GM19328 (cell line): Measurements from ENCODE around the gene GSTO1.

Experiments used
- ATAC-seq: cut with Tn5 transposase; IDR thresholded peaks from one replicate; pipeline ENCODE4 v1.9.1; 2021; ENCODE audit warnings: mild to moderate bottlenecking, moderate library complexity; ENCODE audit not compliant: unreplicated experiment

The GSTO1 gene

DNA sequence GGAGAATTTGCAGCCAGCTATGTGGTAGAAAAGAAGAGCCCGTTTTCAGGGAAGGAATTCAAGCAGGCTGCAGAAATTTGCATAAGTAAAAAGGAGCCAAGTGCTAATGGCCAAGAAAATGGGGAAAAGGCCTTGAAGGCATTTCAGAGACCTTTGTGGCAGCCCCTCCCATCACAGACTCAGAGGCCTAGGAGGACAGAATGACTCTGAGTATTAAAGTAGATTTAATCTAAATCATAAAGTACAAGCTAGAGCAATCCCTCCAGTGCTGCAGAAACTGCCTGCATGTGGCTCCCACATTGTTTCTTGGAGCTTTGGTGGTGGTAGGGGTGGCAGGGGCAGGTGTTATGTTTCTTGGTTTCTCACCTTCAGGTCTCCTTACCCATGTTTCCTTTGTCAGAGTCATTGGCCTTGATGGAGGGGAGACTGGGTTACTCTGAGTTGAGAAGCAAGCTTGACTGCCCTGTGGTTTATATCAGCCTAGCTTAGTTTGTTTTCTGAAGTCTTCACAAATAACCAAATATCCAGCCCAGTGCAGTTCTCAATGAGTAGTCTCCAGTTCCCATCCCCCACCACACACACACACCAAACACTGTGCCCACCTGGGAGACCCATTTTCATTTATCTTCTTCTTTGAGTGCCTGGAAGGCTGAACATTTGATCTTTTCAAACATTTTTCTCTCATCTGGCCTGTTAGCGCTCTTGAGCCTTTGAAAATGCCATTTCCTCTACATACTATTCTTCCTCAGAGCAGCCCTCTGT is 49.1 kb downstream of the GSTO1 start:
- no peak for ATAC-seq

DNA sequence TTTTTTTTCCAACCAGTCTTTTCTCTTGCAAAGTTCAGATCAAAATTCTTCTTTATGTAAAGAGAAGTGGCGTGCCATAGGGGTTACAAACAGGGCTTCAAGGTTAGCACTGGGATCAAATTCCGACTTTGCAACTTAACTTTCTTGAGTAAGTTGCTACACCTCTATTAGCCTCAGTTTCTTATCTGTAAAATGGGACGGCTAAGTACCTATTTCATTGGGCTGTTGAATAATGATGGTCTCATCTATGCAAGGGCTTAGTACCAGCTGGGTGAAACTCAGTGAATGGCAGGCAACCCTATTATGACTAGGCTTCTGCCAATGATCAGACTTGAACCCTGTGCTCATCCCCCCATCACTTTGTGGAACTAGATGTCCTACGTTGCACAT is 49.7 kb downstream of the GSTO1 start:
- no peak for ATAC-seq

DNA sequence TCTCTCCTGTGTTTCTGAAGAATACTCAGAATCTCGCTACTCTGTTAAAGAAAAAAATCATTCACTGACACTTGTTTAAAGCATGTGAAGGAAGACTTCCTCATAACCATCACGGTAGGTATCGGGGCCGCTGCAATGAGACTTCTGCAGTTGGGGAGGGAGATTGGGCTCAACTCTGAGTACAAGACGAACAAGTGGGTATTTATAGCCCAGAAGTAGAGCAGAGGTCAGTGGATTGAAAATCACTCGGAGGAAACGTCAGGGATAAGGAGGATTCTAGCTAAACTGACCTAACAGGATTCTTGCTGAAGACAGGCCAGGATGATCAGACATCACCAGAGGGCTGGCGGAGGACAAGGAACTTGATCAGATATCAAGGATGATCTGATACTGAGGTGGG is 50.2 kb downstream of the GSTO1 start:
- ATAC-seq: no peak

DNA sequence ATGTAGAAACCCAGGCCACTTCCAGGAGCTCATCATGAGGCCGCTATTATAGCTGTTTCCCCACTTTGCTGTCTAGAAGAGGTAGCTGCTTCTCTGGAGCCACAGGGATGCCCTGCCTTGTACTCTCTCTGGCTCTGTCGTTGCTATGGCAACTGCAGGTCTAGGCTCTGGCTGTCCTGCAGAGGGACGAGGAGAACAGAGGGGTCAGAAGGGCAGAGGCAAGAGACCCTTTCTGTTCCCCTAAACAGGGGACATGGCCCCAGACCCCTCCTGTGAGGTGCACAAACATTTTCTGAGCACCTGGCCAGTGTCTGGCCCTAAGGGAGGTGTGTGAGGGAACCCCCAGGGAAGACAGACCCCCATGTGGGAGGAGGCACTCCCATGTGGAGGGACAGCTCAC is 52.2 kb downstream of the GSTO1 start:
- ATAC-seq: no peak

DNA sequence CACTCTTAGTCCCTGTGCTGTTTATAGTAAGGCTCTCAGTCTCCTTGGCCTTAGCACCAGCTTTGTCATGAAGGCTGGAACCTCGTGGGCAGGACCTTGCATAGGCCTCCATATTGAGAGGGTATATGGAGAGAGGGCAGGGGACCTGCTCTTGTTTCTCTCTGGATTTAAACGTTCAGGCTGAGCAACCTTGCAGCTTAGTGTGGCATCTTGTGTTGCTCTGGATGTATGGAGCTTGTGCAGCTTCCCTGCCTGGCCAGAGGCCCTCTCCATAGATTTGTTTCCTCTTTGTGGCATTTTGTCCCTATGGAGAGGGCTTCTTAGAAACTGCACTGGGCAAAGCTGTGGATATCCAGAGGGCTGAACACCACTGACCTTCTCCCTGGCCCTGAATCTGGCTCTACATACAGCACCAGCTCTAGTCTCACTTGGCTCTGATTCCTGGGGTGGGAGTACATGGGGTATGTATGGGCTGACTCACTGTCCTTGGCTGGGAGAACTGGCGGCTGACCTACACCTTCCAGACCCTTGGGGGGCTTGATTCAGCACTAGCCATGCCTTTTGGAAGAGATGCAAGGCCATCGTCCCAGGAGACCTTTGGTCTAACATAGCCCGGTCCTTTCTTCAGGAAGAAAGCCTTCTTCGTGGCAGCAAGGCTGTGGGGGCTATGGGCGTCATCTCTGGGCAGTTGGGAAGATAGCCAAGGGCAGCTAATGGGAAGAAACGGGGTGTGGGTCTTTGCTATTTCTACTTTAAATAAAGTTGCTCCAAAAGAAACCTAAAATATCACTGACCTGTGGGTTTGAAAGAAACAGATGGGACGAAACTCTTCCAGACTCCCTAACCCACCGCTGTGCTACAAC is 53.1 kb downstream of the GSTO1 start:
- no peak for ATAC-seq

DNA sequence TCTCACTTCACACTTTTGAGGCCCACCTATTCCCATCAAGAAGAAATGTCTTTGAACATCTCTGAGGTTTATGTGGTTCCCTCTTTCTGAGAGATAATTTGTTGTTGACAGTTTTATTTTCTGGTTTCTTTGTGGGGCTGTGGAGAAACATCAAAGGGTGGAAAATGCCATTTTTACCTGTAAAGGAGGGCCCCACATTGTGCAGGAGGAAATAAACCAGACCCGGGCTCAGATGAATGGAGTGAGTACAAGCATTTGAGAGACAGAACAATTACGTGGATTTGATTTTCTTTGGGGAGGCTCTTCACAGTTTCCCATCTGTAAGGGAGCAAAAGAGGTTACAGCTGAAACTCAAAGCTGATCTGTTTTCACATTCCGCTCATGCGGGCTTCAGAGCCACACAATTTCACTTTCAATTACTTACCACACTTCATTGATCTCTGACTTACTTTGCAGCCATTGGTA is 53.8 kb downstream of the GSTO1 start:
- ATAC-seq: peak; percentile 68

DNA sequence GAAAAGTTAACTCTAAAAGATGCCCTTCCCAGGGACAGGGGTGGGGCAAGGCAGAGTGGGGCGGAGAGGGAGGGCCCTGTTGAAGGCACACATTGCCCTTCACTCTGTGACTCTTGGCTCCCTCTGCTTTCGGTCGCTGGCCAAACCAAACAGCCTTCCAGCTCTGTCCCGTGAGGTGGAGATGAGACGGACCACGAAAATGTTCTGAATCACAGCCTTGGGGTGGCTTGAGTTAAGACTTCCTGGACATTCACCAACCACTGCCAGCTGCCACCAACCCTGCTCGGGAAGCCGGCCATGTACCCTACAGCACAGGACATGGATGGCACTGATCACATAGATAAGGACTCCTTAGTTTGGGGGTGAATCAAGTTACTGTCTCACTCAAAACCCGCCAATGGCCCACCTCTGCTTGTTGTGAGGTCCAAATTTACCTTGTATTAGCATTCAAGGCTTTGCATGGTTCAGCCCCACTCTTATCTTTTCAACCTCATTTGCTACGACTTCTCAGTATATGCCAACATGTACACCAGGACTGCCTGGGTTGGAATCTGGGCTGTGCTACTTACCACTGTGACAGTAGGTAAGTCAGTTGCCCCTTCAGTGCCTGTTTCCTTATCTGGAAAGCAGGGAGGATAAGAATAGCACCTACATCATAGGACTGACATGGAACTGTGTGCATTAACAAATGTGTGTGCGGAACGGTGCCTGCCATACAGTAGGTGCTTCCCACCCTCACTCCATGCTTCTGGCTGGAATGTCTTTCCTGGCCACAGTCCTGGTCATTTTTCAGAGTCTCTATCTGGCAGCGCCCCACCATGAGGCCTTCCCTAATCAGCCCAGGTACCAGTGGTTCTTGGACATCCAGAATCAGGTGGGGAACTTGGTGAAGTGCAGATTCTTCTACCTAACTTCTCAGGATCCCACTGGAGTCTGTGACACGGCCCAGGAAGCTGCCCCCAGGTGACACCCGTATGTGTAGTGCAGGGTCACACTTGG is 55.6 kb downstream of the GSTO1 start:
- ATAC-seq: no peak

DNA sequence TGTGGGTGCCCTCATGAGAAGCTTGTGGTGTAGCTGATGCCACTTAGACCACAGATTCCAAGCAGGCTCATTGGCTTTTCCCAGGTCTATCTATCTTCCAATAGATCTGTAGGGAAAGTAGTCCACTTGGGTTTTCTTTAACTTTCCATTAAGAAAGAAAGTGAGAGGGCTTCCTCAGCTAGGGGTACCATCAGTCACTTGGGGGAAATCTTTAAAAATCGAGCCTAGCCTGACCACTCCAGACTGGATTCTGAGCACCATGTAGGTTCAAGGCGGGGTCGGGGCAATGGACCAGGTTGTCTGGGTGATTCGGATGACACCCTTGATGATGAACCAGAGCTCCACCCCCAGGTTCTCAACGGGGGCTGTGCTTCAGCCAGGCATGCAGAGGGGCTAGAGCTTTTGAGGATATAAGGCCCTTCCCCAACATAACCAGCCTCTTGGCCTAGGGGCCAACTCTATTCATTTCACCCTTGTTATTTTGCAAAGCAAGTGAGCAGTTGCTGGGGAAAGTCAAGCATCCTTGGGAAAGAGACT is 56.6 kb downstream of the GSTO1 start:
- ATAC-seq: no peak

DNA sequence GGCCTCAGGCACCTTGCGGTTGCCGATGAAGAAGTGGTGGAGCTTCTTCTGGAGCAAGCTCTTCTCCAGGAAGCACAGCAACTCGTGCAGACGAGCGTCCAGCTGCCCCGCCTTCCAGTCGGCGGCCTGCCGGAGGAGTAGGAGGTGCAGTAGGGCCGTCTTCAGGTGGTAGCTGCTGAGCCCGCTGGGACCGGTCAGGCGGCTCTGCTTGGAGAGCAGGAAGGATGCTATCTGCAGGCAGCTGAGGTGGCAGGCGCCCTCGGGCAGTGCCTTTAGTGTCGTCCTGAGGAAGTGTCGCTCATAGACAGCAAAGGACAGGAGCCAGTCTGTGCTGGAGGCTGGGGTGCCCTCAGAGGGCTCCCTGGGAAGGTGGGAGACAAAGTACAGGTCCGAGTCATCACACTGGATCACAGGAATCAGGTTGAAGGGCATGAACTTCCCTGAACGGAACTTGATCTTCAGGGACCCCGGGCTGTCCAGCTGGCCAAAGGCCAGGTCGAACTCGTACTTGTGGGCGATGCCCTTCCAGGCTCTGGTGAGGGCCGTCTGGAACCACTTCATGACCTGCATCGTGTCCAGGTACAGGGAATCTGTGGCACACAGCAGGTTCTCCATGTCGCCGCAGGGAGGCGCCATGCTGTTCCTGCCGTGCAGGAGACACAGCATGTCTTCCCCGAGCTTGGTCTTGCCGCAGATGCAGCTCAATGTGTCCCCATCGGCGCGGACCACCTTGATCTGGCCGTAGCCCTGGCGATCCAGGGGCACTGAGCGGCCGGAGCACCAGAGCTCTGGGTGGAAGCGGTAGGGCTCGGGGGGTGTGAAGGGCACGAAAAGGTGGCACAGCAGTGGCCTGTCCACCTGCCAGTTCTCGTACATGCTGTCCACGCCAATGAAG is 60.1 kb downstream of the GSTO1 start:
- no peak for ATAC-seq

DNA sequence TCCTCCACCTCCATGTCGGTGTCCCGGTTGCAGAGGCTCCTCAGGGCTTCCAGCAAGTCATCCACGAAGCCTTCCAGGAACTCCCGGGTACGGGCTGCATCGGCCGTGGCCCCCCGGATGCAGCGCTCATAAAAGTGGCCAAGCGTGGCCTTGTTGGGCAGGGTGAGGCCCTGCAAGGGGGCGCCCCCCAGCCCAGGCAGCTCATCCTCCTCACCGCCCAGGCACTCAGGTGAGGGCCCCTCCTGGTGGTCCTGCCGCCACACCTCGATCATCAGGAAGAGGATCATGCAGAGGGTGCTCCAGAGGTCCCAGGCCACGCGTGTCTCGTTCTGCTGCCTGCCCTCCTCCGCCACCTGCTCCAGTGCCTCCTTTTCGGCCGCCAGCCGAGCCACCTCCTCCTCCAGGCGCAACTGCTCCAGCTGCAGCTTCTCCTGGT is 60.8 kb downstream of the GSTO1 start:
- ATAC-seq: no peak

DNA sequence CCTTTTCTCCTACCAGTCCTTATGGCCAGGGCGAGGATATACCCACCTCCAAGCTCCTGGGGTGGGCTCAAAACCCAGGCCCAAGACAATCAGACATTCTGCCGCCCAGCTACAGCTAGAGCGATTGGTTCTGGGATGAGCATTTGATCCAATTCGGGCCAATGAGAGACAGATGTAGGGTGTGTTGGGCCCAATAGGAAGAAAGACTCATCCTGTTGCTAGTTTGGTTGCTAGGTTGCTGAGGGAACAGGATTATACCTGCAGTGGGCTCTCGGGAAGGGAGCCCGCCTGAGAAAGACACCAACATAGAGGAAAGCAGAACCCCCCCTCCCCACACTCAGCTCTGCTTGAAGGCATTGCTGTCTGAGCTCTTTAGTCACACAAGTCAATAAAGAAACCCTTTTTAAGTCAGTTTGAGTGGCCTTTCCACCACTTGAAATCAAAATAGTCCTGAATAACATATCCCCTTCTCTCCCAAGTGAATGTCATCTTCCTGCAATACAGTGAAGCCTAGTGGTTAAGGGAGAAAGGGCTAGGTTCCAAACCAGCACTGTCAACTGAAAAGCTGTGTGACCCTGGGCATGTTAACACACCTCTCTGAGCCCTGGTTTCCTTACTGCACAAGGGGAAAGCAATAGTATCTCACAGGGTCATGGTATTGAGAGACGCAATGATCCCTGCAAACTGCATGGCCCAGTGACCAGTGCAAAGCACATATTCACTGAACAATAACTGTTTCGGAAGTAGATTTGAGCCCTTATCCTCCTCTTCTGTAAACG is 61.8 kb downstream of the GSTO1 start:
- no peak for ATAC-seq
